HepG2 (cell line): ENCODE measurements around the gene ADH4. TPM values are rescaled to one million over a fixed set of nuclear protein-coding genes. Genes with fewer than 3 reads are reported as not detected.

Experiments
- CBX1 ChIP-seq: IDR thresholded peaks from one replicate; pipeline ENCODE4 v1.6.1; 2016; ENCODE audit warnings: antibody characterized with exemption, low read depth
- FOXP1 ChIP-seq, 2 experiments: fragments of 450-650 bp in 1 of 2; IDR thresholded peaks; 2 replicates each; pipeline ENCODE4 v1.6.1; 2017 to 2018; ENCODE audit warnings: antibody characterized with exemption in 1 of 2
- GATAD2A ChIP-seq: IDR thresholded peaks from 2 replicates; pipeline ENCODE4 v1.6.1; 2016
- HES4 ChIP-seq: sonication (generic); formaldehyde crosslinking; IDR thresholded peaks from 2 replicates; pipeline ENCODE4 v1.9.0; 2021; ENCODE audit warnings: mild to moderate bottlenecking, missing genetic modification reagents, borderline replicate concordance
- HHEX ChIP-seq: IDR thresholded peaks from 2 replicates; pipeline ENCODE4 v1.6.1; 2016; ENCODE audit warnings: control low read depth
- HNF4G ChIP-seq, 2 experiments: sonication (generic) in 1 of 2; formaldehyde crosslinking in 1 of 2; IDR thresholded peaks; 2 replicates each; pipeline versions ENCODE4 v1.4.0 to v1.6.1; 2011 to 2020; ENCODE audit warnings: borderline replicate concordance in 2 of 2, low read depth in 2 of 2, mild to moderate bottlenecking in 2 of 2, low read length in 1 of 2, missing genetic modification reagents in 1 of 2, moderate library complexity in 1 of 2
- PITX1 ChIP-seq: sonication (generic); formaldehyde crosslinking; IDR thresholded peaks from 2 replicates; pipeline ENCODE4 v1.5.1; 2020; ENCODE audit warnings: mild to moderate bottlenecking, missing genetic modification reagents
- REL ChIP-seq: sonication (generic); formaldehyde crosslinking; conservative IDR thresholded peaks from 2 replicates; pipeline ENCODE4 v1.8.0; 2022; ENCODE audit warnings: mild to moderate bottlenecking, missing genetic modification reagents, moderate library complexity
- RFX1 ChIP-seq: fragments of 450-650 bp; IDR thresholded peaks from 2 replicates; pipeline ENCODE4 v1.6.1; 2017
- SIX4 ChIP-seq: sonication (generic); formaldehyde crosslinking; IDR thresholded peaks from 2 replicates; pipeline ENCODE4 v1.4.0; 2020; ENCODE audit warnings: missing genetic modification reagents
- SOX13 ChIP-seq, 3 experiments: fragments of 450-650 bp in 1 of 3; sonication (generic) in 1 of 3; formaldehyde crosslinking in 1 of 3; IDR thresholded peaks in 2 of 3; conservative IDR thresholded peaks in 1 of 3; 2 replicates each; pipeline versions ENCODE4 v1.5.0 to v1.6.1; 2016 to 2020; ENCODE audit warnings: antibody characterized with exemption in 1 of 3, mild to moderate bottlenecking in 1 of 3, missing compliant biosample characterization in 1 of 3, missing genetic modification reagents in 1 of 3, moderate library complexity in 1 of 3
- ZFP82 ChIP-seq: sonication (generic); formaldehyde crosslinking; IDR thresholded peaks from 2 replicates; pipeline ENCODE4 v1.5.1; 2020; ENCODE audit warnings: mild to moderate bottlenecking, missing genetic modification reagents, borderline replicate concordance
- ZFYVE20 ChIP-seq: sonication (generic); formaldehyde crosslinking; IDR thresholded peaks from 2 replicates; pipeline ENCODE4 v1.8.0; 2023; ENCODE audit warnings: low read depth, mild to moderate bottlenecking, moderate library complexity, missing genetic modification reagents, borderline replicate concordance
- polyA plus RNA-seq, 8 experiments: library from polyadenylated mRNA; depleted of rRNA in 3 of 8; stranded (reverse) in 7 of 8; unstranded in 1 of 8; fragments of >200 nt; fragmentation: Illumina TruSeq in 4 of 8; extraction: Trizol in 4 of 8; gene quantifications; 2 replicates each; pipeline versions ENCODE4 v1.2.1 to v1.2.3, GENCODE V29; 2011 to 2016; ENCODE audit warnings: low read depth in 4 of 8, missing spikeins in 1 of 8, mixed read lengths in 1 of 8; ENCODE audit not compliant: insufficient read depth in 1 of 8
- total RNA-seq, 5 experiments: library from RNA; depleted of rRNA; stranded (reverse); fragments of >200 nt; fragmentation: Illumina TruSeq; extraction: Trizol; gene quantifications; 2 replicates each; pipeline ENCODE4 v1.2.3, GENCODE V29; 2016; ENCODE audit warnings: low read depth in 1 of 5
- TF ChIP-seq, protein P1 (sequence below), 2 experiments: sonication (generic) in 1 of 2; formaldehyde crosslinking in 1 of 2; IDR thresholded peaks; 2 replicates each; pipeline versions ENCODE4 v1.4.0 to v1.6.1; 2016 to 2020; ENCODE audit warnings: borderline replicate concordance in 1 of 2, low read depth in 1 of 2, mild to moderate bottlenecking in 1 of 2, missing genetic modification reagents in 1 of 2
- TF ChIP-seq, protein P2 (sequence below): IDR thresholded peaks from 2 replicates; pipeline ENCODE4 v1.4.0; 2020; ENCODE audit warnings: mild to moderate bottlenecking, missing genetic modification reagents
- TF ChIP-seq, protein P3 (sequence below): sonication (generic); formaldehyde crosslinking; IDR thresholded peaks from 2 replicates; pipeline ENCODE4 v1.4.0; 2020; ENCODE audit warnings: missing genetic modification reagents
- TF ChIP-seq, protein P4 (sequence below): IDR thresholded peaks from 2 replicates; pipeline ENCODE4 v1.6.1; 2012; ENCODE audit warnings: inconsistent platforms

ADH4 gene
- total and polyA plus RNA-seq, 2 of the 13 experiments (the other 11 are each of a cell fraction or from before 2014, with no cell fraction given), result 24.3 to 31.1 TPM

DNA sequence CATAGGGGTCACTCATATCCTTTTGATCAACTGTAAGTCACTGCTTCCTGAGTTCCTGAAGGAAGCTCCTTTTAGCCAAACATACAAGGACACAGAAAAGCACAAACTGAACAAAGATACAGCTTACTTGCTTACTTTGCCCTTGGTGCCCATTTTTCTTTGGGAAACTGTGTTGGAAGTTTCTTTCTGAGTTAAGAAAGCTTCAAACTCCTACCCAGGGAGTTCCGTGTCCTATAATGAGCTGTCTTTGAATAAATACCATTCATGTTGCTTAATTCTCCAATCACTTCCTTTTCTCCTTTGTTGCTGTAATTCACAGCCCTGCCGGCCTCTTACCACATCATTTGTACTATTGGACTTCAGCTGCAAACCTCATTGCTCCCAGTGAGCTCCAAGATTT lies at the start of gene ADH4 (continued):
- TF ChIP-seq, protein P1, sequence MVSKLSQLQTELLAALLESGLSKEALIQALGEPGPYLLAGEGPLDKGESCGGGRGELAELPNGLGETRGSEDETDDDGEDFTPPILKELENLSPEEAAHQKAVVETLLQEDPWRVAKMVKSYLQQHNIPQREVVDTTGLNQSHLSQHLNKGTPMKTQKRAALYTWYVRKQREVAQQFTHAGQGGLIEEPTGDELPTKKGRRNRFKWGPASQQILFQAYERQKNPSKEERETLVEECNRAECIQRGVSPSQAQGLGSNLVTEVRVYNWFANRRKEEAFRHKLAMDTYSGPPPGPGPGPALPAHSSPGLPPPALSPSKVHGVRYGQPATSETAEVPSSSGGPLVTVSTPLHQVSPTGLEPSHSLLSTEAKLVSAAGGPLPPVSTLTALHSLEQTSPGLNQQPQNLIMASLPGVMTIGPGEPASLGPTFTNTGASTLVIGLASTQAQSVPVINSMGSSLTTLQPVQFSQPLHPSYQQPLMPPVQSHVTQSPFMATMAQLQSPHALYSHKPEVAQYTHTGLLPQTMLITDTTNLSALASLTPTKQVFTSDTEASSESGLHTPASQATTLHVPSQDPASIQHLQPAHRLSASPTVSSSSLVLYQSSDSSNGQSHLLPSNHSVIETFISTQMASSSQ (IDR thresholded peaks at IDR 0.05; ENCODE audit: low read depth), result no peak
- TF ChIP-seq, protein P1 (CRISPR knock-in tag; IDR thresholded peaks at IDR 0.05; ENCODE audit: borderline replicate concordance), result no peak
- TF ChIP-seq ZFYVE20 (CRISPR knock-in tag) (no peak), HNF4G (IDR thresholded peaks at IDR 0.05; ENCODE audit: borderline replicate concordance, low read depth, low read length) (peak; percentile 72; the same call in 1 of the 2 replicates), HNF4G (CRISPR knock-in tag; IDR thresholded peaks at IDR 0.05; ENCODE audit: borderline replicate concordance, low read depth) (no peak), PITX1 (CRISPR knock-in tag) (no peak), GATAD2A (CRISPR knock-in tag) (peak; percentile 69), HHEX (CRISPR knock-in tag) (no peak), REL (CRISPR knock-in tag) (no peak), RFX1 (no peak), FOXP1 (IDR thresholded peaks at IDR 0.05) (no peak), FOXP1 (CRISPR knock-in tag; IDR thresholded peaks at IDR 0.05) (peak; percentile 33; the same call in 1 of the 2 replicates), HES4 (CRISPR knock-in tag) (no peak), SIX4 (CRISPR knock-in tag) (no peak), ZFP82 (CRISPR knock-in tag) (no peak), CBX1 (no peak), SOX13 (IDR thresholded peaks at IDR 0.05) (no peak), SOX13 (CRISPR knock-in tag; conservative IDR thresholded peaks at IDR 0.05 in 1 of 2, IDR thresholded peaks at IDR 0.05 in 1 of 2) (peak in 1 of 2 experiments; percentile 73; a peak in 2 of 4 replicates)
- TF ChIP-seq, protein P2, sequence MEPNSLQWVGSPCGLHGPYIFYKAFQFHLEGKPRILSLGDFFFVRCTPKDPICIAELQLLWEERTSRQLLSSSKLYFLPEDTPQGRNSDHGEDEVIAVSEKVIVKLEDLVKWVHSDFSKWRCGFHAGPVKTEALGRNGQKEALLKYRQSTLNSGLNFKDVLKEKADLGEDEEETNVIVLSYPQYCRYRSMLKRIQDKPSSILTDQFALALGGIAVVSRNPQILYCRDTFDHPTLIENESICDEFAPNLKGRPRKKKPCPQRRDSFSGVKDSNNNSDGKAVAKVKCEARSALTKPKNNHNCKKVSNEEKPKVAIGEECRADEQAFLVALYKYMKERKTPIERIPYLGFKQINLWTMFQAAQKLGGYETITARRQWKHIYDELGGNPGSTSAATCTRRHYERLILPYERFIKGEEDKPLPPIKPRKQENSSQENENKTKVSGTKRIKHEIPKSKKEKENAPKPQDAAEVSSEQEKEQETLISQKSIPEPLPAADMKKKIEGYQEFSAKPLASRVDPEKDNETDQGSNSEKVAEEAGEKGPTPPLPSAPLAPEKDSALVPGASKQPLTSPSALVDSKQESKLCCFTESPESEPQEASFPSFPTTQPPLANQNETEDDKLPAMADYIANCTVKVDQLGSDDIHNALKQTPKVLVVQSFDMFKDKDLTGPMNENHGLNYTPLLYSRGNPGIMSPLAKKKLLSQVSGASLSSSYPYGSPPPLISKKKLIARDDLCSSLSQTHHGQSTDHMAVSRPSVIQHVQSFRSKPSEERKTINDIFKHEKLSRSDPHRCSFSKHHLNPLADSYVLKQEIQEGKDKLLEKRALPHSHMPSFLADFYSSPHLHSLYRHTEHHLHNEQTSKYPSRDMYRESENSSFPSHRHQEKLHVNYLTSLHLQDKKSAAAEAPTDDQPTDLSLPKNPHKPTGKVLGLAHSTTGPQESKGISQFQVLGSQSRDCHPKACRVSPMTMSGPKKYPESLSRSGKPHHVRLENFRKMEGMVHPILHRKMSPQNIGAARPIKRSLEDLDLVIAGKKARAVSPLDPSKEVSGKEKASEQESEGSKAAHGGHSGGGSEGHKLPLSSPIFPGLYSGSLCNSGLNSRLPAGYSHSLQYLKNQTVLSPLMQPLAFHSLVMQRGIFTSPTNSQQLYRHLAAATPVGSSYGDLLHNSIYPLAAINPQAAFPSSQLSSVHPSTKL, result peak; percentile 69; the same call in 1 of the 2 replicates
- TF ChIP-seq, protein P3, sequence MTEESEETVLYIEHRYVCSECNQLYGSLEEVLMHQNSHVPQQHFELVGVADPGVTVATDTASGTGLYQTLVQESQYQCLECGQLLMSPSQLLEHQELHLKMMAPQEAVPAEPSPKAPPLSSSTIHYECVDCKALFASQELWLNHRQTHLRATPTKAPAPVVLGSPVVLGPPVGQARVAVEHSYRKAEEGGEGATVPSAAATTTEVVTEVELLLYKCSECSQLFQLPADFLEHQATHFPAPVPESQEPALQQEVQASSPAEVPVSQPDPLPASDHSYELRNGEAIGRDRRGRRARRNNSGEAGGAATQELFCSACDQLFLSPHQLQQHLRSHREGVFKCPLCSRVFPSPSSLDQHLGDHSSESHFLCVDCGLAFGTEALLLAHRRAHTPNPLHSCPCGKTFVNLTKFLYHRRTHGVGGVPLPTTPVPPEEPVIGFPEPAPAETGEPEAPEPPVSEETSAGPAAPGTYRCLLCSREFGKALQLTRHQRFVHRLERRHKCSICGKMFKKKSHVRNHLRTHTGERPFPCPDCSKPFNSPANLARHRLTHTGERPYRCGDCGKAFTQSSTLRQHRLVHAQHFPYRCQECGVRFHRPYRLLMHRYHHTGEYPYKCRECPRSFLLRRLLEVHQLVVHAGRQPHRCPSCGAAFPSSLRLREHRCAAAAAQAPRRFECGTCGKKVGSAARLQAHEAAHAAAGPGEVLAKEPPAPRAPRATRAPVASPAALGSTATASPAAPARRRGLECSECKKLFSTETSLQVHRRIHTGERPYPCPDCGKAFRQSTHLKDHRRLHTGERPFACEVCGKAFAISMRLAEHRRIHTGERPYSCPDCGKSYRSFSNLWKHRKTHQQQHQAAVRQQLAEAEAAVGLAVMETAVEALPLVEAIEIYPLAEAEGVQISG, result no peak
- TF ChIP-seq, protein P4, sequence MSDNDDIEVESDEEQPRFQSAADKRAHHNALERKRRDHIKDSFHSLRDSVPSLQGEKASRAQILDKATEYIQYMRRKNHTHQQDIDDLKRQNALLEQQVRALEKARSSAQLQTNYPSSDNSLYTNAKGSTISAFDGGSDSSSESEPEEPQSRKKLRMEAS, result 0 out of 2 replicates have a peak, but pooled peaks have one; percentile 13
